Glutamatergic neuron (in vitro differentiated cells): ENCODE data around the gene ZSWIM3. TPM values are rescaled to one million over a fixed set of nuclear protein-coding genes. Genes with fewer than 3 reads are reported as not detected.

Experiments used
- DNase-seq: peaks from one replicate; pipeline ENCODE4 v3.0.0; 2022
- H3K27ac Mint-ChIP-seq: one replicate; pipeline ENCODE4 v1.8.0; 2020; ENCODE audit warnings: mild to moderate bottlenecking, mixed read lengths, inconsistent platforms; ENCODE audit not compliant: unreplicated experiment
- H3K27me3 Mint-ChIP-seq: one replicate; pipeline ENCODE4 v1.8.0; 2020; ENCODE audit warnings: mild to moderate bottlenecking, moderate library complexity, mixed read lengths, inconsistent platforms; ENCODE audit not compliant: unreplicated experiment
- H3K36me3 Mint-ChIP-seq: one replicate; pipeline ENCODE4 v1.8.0; 2020; ENCODE audit warnings: mild to moderate bottlenecking, mixed read lengths, inconsistent platforms; ENCODE audit not compliant: unreplicated experiment
- H3K4me1 Mint-ChIP-seq: one replicate; pipeline ENCODE4 v1.8.0; 2020; ENCODE audit warnings: mild to moderate bottlenecking, low read depth, mixed read lengths, inconsistent platforms; ENCODE audit not compliant: unreplicated experiment
- H3K4me3 Mint-ChIP-seq: one replicate; pipeline ENCODE4 v1.8.0; 2020; ENCODE audit warnings: mild to moderate bottlenecking, mixed read lengths, inconsistent platforms; ENCODE audit not compliant: unreplicated experiment
- H3K9me3 Mint-ChIP-seq: one replicate; pipeline ENCODE4 v1.8.0; 2020; ENCODE audit warnings: mild to moderate bottlenecking, moderate library complexity, mixed read lengths, inconsistent platforms; ENCODE audit not compliant: unreplicated experiment
- total RNA-seq: library from RNA; stranded (reverse); fragmentation: NEBNext Ultra II Directional; extraction: Animal tissue kit (Norgen Biotek cat#: 25700); gene quantifications from one replicate; pipeline ENCODE4 v1.2.1, GENCODE V29; 2021; ENCODE audit not compliant: unreplicated experiment
- TF ChIP-seq, protein P1 (sequence below): fragments of 200-600 bp; sonication (generic); IDR thresholded peaks from one replicate; pipeline ENCODE4 v1.5.0; 2021; ENCODE audit not compliant: partially characterized antibody, unreplicated experiment

ZSWIM3 gene
- total RNA-seq, 1 donor from 2014 or later, result 7.9 TPM

DNA sequence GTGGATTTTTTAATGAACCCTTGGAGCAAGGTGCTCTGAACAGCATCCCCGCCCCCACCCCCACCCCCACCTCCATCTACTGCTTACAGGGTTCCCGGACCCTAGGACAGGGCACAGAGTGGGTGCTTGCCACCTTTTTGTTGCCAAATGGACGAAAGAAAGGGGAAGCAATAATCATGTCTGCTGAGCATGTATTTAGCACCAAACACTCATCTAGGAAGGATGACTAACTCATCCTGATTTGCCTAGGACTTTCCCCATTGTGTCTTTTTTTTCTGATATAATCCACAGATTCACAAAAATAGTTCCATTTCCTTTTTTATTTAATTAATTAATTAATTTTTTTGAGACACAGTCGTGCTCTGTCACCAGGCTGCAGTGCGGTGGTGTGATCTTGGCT is 55.7 kb downstream of the ZSWIM3 start:
- Mint-ChIP-seq H3K27ac (no peak overlapping the region), H3K4me1 (peaks cover 9% of the 10 kb centered on the region), H3K36me3 (no peaks in the 10 kb centered on the region), H3K9me3 (peaks cover 3% of the 10 kb centered on the region), H3K27me3 (peaks cover 7% of the 10 kb centered on the region), H3K4me3 (no peak overlapping the region)
- TF ChIP-seq, protein P1, sequence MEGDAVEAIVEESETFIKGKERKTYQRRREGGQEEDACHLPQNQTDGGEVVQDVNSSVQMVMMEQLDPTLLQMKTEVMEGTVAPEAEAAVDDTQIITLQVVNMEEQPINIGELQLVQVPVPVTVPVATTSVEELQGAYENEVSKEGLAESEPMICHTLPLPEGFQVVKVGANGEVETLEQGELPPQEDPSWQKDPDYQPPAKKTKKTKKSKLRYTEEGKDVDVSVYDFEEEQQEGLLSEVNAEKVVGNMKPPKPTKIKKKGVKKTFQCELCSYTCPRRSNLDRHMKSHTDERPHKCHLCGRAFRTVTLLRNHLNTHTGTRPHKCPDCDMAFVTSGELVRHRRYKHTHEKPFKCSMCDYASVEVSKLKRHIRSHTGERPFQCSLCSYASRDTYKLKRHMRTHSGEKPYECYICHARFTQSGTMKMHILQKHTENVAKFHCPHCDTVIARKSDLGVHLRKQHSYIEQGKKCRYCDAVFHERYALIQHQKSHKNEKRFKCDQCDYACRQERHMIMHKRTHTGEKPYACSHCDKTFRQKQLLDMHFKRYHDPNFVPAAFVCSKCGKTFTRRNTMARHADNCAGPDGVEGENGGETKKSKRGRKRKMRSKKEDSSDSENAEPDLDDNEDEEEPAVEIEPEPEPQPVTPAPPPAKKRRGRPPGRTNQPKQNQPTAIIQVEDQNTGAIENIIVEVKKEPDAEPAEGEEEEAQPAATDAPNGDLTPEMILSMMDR, result no peak
- no peak for DNase-seq

DNA sequence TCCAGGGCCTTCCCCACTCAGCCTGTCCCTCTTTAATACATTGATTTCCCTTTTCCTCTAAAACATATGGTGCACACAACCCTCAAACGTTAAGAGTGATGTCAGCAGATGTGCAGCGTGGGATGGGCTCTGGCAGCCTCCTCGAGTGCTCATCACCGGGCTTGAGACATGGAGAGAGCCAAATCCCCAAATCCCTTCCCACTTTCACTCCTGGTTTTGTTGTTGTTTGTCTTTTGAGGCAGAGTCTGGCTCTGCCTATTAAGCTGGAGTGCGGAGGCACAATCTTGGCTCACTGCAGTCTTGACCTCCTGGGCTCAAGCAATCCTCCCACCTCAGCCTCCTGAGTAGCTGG is 60.4 kb downstream of the ZSWIM3 start:
- Mint-ChIP-seq H3K4me1 (peaks cover 17% of the 10 kb centered on the region), H3K36me3 (no peaks in the 10 kb centered on the region), H3K27ac (peak overlapping the region; percentile 95), H3K27me3 (peaks cover 3% of the 10 kb centered on the region), H3K4me3 (peak overlapping the region; percentile 55), H3K9me3 (peaks cover 3% of the 10 kb centered on the region)
- TF ChIP-seq, protein P1, result no peak
- DNase-seq, result no peak

DNA sequence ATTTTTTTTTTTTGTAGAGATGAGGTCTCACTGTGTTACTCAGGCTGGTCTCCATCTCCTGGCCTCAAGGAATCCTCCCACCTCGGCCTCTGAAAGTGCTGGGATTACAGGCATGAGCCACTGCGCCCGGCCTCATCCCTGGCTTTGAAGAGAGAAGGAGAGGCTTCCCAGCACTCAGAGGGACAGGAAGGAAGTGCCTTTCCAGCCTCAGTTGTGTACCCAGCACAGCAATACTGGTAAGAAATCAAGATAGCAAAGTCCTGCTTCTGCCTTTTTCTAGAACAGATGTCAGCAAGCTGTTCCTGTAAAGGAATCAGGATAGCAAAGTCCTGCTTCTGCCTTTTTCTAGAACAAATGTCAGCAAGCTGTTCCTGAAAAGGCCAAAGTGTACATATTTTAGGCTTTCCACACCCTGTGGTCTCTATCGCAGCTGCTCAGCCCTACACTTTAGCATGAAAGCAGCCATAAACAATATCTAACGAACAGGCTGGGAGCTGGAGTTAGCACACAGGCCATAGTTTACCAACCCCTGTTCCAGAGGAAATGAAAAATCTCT is 60.8 kb downstream of the ZSWIM3 start:
- Mint-ChIP-seq H3K27me3 (peaks cover 3% of the 10 kb centered on the region), H3K4me1 (peaks cover 17% of the 10 kb centered on the region), H3K4me3 (no peak overlapping the region), H3K9me3 (peaks cover 3% of the 10 kb centered on the region), H3K27ac (peak overlapping the region; percentile 95), H3K36me3 (no peaks in the 10 kb centered on the region)
- DNase-seq, result no peak
- TF ChIP-seq, protein P1, result no peak

DNA sequence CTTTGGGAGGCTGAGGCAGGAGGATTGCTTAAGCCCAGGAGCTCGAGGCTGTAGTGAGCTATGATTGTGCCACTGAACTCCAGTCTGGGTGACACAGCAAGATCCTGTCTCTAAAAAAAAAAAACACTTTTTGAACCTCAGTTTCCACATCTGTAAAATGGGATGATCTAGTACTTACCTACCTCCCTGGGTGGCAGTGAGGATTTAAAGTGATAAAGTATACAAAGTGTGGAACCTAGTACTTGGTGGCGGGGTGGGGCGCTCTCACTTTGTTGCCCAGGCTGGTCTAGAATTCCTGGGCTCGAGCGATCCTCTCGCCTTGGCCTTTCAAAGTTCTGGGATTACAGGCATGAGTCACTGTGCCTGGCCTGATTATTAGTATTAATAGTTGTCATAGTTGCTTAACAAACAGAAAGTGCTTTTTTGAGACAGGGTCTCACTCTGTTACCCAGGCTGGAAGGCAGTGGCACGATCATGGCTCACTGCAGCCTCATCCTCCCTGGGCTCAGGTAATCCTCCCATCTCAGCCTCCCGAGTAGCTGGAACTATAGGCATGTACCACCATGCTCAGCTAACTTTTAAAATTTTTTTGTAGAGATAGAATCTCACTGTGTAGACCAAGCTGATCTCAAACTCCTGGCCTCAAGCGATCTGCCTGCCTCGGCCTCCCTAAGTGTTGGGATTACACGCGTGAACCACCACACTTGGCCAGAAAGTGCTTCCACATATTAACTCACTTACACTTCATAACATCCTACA is 61.5 kb downstream of the ZSWIM3 start:
- Mint-ChIP-seq H3K27me3 (peaks cover 3% of the 10 kb centered on the region), H3K4me3 (no peak overlapping the region), H3K36me3 (no peaks in the 10 kb centered on the region), H3K4me1 (peaks cover 17% of the 10 kb centered on the region), H3K9me3 (peaks cover 3% of the 10 kb centered on the region), H3K27ac (peak overlapping the region; percentile 95)
- DNase-seq, result no peak
- TF ChIP-seq, protein P1, result no peak
